Type B pancreatic cell (in vitro differentiated cells): ENCODE data around the gene SORL1-AS1.
A peak's percentile ranks its signal among the peaks of the same experiment; 100 is the strongest.

ENCODE experiments used
- DNase-seq: peaks from one replicate; pipeline ENCODE4 v3.0.0; 2021; ENCODE audit warnings: mixed read lengths; ENCODE audit not compliant: unreplicated experiment; ENCODE audit errors: extremely low spot score
- H3K27ac Mint-ChIP-seq: 2 replicates; pipeline ENCODE4 v1.8.0; 2021; ENCODE audit warnings: mild to moderate bottlenecking, mixed read lengths
- H3K27me3 Mint-ChIP-seq: 2 replicates; pipeline ENCODE4 v1.8.0; 2021; ENCODE audit warnings: mixed read lengths
- H3K36me3 Mint-ChIP-seq: 2 replicates; pipeline ENCODE4 v1.8.0; 2021; ENCODE audit warnings: mixed read lengths
- H3K4me1 Mint-ChIP-seq: one replicate; pipeline ENCODE4 v1.8.0; 2021; ENCODE audit warnings: mixed read lengths; ENCODE audit not compliant: unreplicated experiment
- H3K4me3 Mint-ChIP-seq: 2 replicates; pipeline ENCODE4 v1.8.0; 2021; ENCODE audit warnings: mild to moderate bottlenecking, mixed read lengths
- H3K9me3 Mint-ChIP-seq: 2 replicates; pipeline ENCODE4 v1.8.0; 2021; ENCODE audit warnings: mixed read lengths
- CTCF ChIP-seq: fragments of 200-600 bp; sonication (generic); conservative IDR thresholded peaks from 2 replicates; pipeline ENCODE4 v1.5.0; 2021; ENCODE audit warnings: antibody characterized with exemption, mild to moderate bottlenecking

Gene SORL1-AS1

DNA sequence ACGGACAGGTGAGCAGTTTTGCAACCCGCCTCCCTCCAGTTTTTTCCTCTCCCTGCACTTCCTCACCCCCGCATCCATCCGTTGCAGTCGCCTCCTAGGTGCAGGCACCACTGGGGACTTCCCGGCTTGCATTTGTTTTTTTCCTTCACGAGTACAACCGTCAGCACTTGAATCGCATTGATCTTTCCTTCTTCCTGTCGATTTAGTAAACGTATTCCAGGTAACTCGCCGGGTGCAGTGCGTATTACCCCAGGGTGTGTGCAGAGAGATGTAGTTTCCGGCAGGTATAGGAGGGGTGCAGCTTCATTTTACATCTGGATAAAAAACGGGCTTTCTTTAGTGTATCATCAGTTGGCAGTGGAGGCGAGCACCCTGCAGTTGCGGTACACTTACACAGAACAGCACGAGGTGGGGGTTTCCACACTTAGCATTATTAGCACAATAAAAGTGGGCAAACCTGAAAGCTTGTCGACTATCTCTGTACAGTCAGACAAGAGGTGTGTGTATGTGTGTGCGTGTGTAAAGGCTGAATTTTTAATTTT lies at the start of gene SORL1-AS1:
Gene SORL1-AS1, minus strand, starts transcription at position 359 of the 542 bp plus-strand sequence.
- H3K27me3 Mint-ChIP-seq = peaks cover 10% of the 10 kb centered on the region
- H3K4me1 Mint-ChIP-seq = peaks cover 34% of the 10 kb centered on the region
- H3K9me3 Mint-ChIP-seq = peaks cover 3% of the 10 kb centered on the region
- peak within 1 kb of the TSS; percentile 90 for H3K27ac Mint-ChIP-seq
- no peak for TF ChIP-seq CTCF
- H3K4me3 Mint-ChIP-seq = peak within 1 kb of the TSS; percentile 93
- no peak for DNase-seq
- H3K36me3 Mint-ChIP-seq = peaks cover 5% of the 10 kb centered on the region

- H3K4me1 Mint-ChIP-seq = no peaks in the 10 kb centered on the region
- no peak for TF ChIP-seq CTCF
- H3K9me3 Mint-ChIP-seq = peaks cover 7% of the 10 kb centered on the region
- H3K27me3 Mint-ChIP-seq = no peaks in the 10 kb centered on the region
- no peak for DNase-seq
- H3K27ac Mint-ChIP-seq = no peak overlapping the region
- peaks cover 36% of the 10 kb centered on the region for H3K36me3 Mint-ChIP-seq
- no peak overlapping the region for H3K4me3 Mint-ChIP-seq
Observed at GRCh38 chr11:121500717-121501116, 48.0 kb upstream of the SORL1-AS1 start.

GRCh38 chr11:121500275-121500674 lies 47.5 kb upstream of the SORL1-AS1 start:
- no peak overlapping the region for H3K27ac Mint-ChIP-seq
- no peak overlapping the region for H3K4me3 Mint-ChIP-seq
- no peak for TF ChIP-seq CTCF
- H3K4me1 Mint-ChIP-seq = no peaks in the 10 kb centered on the region
- H3K9me3 Mint-ChIP-seq = peaks cover 4% of the 10 kb centered on the region
- peaks cover 35% of the 10 kb centered on the region for H3K36me3 Mint-ChIP-seq
- DNase-seq = no peak
- H3K27me3 Mint-ChIP-seq = no peaks in the 10 kb centered on the region

GRCh38 chr11:121499405-121499804 lies 46.6 kb upstream of the SORL1-AS1 start:
- TF ChIP-seq CTCF = no peak
- H3K27me3 Mint-ChIP-seq = no peaks in the 10 kb centered on the region
- no peak overlapping the region for H3K4me3 Mint-ChIP-seq
- no peak for DNase-seq
- no peaks in the 10 kb centered on the region for H3K4me1 Mint-ChIP-seq
- no peak overlapping the region for H3K27ac Mint-ChIP-seq
- H3K36me3 Mint-ChIP-seq = peaks cover 33% of the 10 kb centered on the region
- peaks cover 4% of the 10 kb centered on the region for H3K9me3 Mint-ChIP-seq

GRCh38 chr11:121497176-121497998 lies 44.6 kb upstream of the SORL1-AS1 start:
- H3K9me3 Mint-ChIP-seq = peaks cover 4% of the 10 kb centered on the region
- peaks cover 33% of the 10 kb centered on the region for H3K36me3 Mint-ChIP-seq
- no peak overlapping the region for H3K4me3 Mint-ChIP-seq
- no peak overlapping the region for H3K27ac Mint-ChIP-seq
- DNase-seq = no peak
- TF ChIP-seq CTCF = no peak
- no peaks in the 10 kb centered on the region for H3K4me1 Mint-ChIP-seq
- no peaks in the 10 kb centered on the region for H3K27me3 Mint-ChIP-seq
